GM23338 (cell line): ENCODE measurements around the gene XPR1.

Source experiments
- CREB1 ChIP-seq: fragments of 250-450 bp; sonication (Bioruptor Pico); IDR thresholded peaks from 2 replicates; pipeline ENCODE4 v1.5.0; 2020; ENCODE audit warnings: low read depth, mild to moderate bottlenecking, moderate library complexity
- CTCF ChIP-seq, 2 experiments: fragments of 200-600 bp in 1 of 2; sonication (generic) in 1 of 2; conservative IDR thresholded peaks; 2 replicates each; pipeline versions ENCODE4 v1.5.1 to v1.6.1; 2016 to 2017; ENCODE audit warnings: antibody characterized with exemption in 2 of 2, low read depth in 2 of 2, mild to moderate bottlenecking in 2 of 2, moderate library complexity in 1 of 2
- ETS1 ChIP-seq: IDR thresholded peaks from 2 replicates; pipeline ENCODE4 v1.6.1; 2016; ENCODE audit warnings: antibody characterized with exemption
- EZH2 ChIP-seq: fragments of 200-600 bp; sonication (generic); IDR thresholded peaks from one replicate; pipeline ENCODE4 v1.8.0; 2017; ENCODE audit warnings: antibody characterized with exemption, mild to moderate bottlenecking, low read depth; ENCODE audit not compliant: unreplicated experiment
- EZH2phosphoT487 ChIP-seq: fragments of 200-600 bp; sonication (generic); IDR thresholded peaks from one replicate; pipeline ENCODE4 v1.8.1; 2018; ENCODE audit warnings: antibody characterized with exemption; ENCODE audit not compliant: unreplicated experiment
- JUNB ChIP-seq: IDR thresholded peaks from one replicate; pipeline ENCODE4 v1.6.1; 2016; ENCODE audit warnings: antibody characterized with exemption; ENCODE audit not compliant: unreplicated experiment
- NANOG ChIP-seq: IDR thresholded peaks from 2 replicates; pipeline ENCODE4 v1.6.1; 2016; ENCODE audit warnings: antibody characterized with exemption, borderline replicate concordance
- POLR2AphosphoS5 ChIP-seq: IDR thresholded peaks from 2 replicates; pipeline ENCODE4 v1.6.1; 2016; ENCODE audit warnings: antibody characterized with exemption, low read depth
- REST ChIP-seq: IDR thresholded peaks from one replicate; pipeline ENCODE4 v1.6.1; 2018; ENCODE audit warnings: antibody characterized with exemption; ENCODE audit not compliant: unreplicated experiment
- ZNF114 ChIP-seq: fragments of 250-450 bp; sonication (Bioruptor Pico); IDR thresholded peaks from 2 replicates; pipeline ENCODE4 v1.5.0; 2020; ENCODE audit warnings: mild to moderate bottlenecking, moderate library complexity
- ZNF331 ChIP-seq: fragments of 250-450 bp; sonication (Bioruptor Pico); IDR thresholded peaks from 2 replicates; pipeline ENCODE4 v1.5.0; 2020; ENCODE audit warnings: low read depth, mild to moderate bottlenecking, moderate library complexity

- TF ChIP-seq CTCF (conservative IDR thresholded peaks at IDR 0.05; ENCODE audit: low read depth in 2 of 2) (no peak), EZH2 (no peak), REST (no peak), POLR2AphosphoS5 (no peak), EZH2phosphoT487 (no peak), JUNB (no peak), ETS1 (no peak), CREB1 (CRISPR knock-in tag) (no peak), NANOG (no peak), ZNF331 (CRISPR knock-in tag) (no peak), ZNF114 (no peak)
Observed at GRCh38 chr1:180698580-180698979, 66.8 kb downstream of the XPR1 start.
